NB4 (cell line): ENCODE measurements around the gene LPP.

ENCODE experiments used
- CTCF ChIP-seq: IDR thresholded peaks from one replicate; pipeline ENCODE4 v1.5.1; 2012; ENCODE audit warnings: low read depth, low read length
- POLR2A ChIP-seq: IDR thresholded peaks from 2 replicates; pipeline ENCODE4 v1.6.1; 2011; ENCODE audit warnings: mild to moderate bottlenecking; ENCODE audit not compliant: insufficient read length; ENCODE audit errors: extremely low read depth

GRCh38 chr3:188214442-188214841, 60.5 kb downstream of the LPP start:
- no peak for TF ChIP-seq CTCF
- no peak for TF ChIP-seq POLR2A
